IPS-NIHi11 (cell line): ENCODE measurements around the gene MBNL1.

Experiments
- DNase-seq: peaks from one replicate; pipeline ENCODE4 v3.0.0; 2012; ENCODE audit warnings: mixed read lengths, low spot score

MBNL1 gene

GRCh38 chr3:152253514-152253913 lies 15.2 kb upstream of the MBNL1 start:
- no peak for DNase-seq

- DNase-seq: no peak
Measured at GRCh38 chr3:152254041-152254440, 14.7 kb upstream of the MBNL1 start.

GRCh38 chr3:152255290-152255689 lies 13.4 kb upstream of the MBNL1 start:
- no peak for DNase-seq

- no peak for DNase-seq
Measured at GRCh38 chr3:152256851-152257562, 11.7 kb upstream of the MBNL1 start.

- no peak for DNase-seq
Measured at GRCh38 chr3:152257563-152258035, 11.1 kb upstream of the MBNL1 start.

GRCh38 chr3:152258448-152259393 lies 10.0 kb upstream of the MBNL1 start:
- no peak for DNase-seq

GRCh38 chr3:152259468-152259867 lies 9.3 kb upstream of the MBNL1 start:
- no peak for DNase-seq

- DNase-seq: no peak
Measured at GRCh38 chr3:152260026-152260425, 8.7 kb upstream of the MBNL1 start.

- DNase-seq: no peak
Measured at GRCh38 chr3:152260529-152260928, 8.2 kb upstream of the MBNL1 start.

- no peak for DNase-seq
Measured at GRCh38 chr3:152261329-152261728, 7.4 kb upstream of the MBNL1 start.

GRCh38 chr3:152263711-152264110 lies 5.0 kb upstream of the MBNL1 start:
- no peak for DNase-seq

- no peak for DNase-seq
Measured at GRCh38 chr3:152264378-152264777, 4.4 kb upstream of the MBNL1 start.

GRCh38 chr3:152266221-152266995 lies 2.3 kb upstream of the MBNL1 start:
- peak; percentile 17 for DNase-seq

GRCh38 chr3:152267831-152268554 lies 736 bp upstream of the MBNL1 start:
- DNase-seq: no peak

- peak; percentile 63 for DNase-seq
Measured at GRCh38 chr3:152269056-152269830, 514 bp downstream of the MBNL1 start.

GRCh38 chr3:152269831-152270734 lies 1.4 kb downstream of the MBNL1 start:
- DNase-seq: peak; percentile 52

- DNase-seq: no peak
Measured at GRCh38 chr3:152270937-152271336, 2.2 kb downstream of the MBNL1 start.

- no peak for DNase-seq
Measured at GRCh38 chr3:152271501-152272236, 2.9 kb downstream of the MBNL1 start.

GRCh38 chr3:152272771-152273242 lies 4.1 kb downstream of the MBNL1 start:
- no peak for DNase-seq
